ENCODE measurements around the gene ROS1.

DNA sequence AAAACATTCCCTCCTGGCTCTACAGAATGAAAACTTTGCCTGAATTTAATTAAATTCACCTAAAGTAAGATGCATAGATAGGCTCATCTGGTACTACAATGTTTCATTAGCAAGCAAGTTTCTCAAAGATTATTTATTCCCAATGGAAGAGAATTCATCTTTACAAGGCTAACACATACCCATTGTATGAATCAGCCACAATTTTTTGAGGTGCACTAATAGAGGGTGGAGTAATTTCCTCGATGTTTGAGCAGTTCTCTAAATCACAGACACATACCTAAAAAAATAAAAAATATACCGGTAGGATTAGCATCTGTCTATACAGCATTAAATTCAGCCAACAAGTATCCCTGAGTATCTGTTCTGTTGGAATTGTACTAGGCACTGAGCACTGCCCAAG lies 32.7 kb downstream of the ROS1 start:
- TF ChIP-seq EZH2 (IDR thresholded peaks at IDR 0.05; ENCODE audit: insufficient read depth, low read length) (no peak), CTCF (IDR thresholded peaks at IDR 0.05; ENCODE audit: insufficient read depth, low read depth, low read length) (no peak)
